Measurements from ENCODE around the gene ACTR10.

GRCh38 chr14:58282925-58283593, 83.1 kb downstream of the ACTR10 start:
- TF ChIP-seq CTCF (conservative IDR thresholded peaks at IDR 0.05) (no peak), ZFX (IDR thresholded peaks at IDR 0.05) (no peak)
